Esophagus muscularis mucosa (tissue), 4 donors: ENCODE measurements around the gene TBC1D9.
A peak's percentile ranks its signal among the peaks of the same experiment; 100 is the strongest.

Experiments used
- CTCF ChIP-seq, 3 experiments: fragments of 200-600 bp in 2 of 3; fragments of 450-650 bp in 1 of 3; sonication (generic) in 2 of 3; IDR thresholded peaks; one replicate each; pipeline ENCODE4 v1.5.1; 2017 to 2019; ENCODE audit warnings: antibody characterized with exemption in 3 of 3, mild to moderate bottlenecking in 2 of 3, moderate library complexity in 1 of 3
- EP300 ChIP-seq: sonication (generic); formaldehyde crosslinking; IDR thresholded peaks from one replicate; pipeline ENCODE4 v1.6.1; 2017; ENCODE audit warnings: antibody characterized with exemption
- POLR2A ChIP-seq: fragments of 450-650 bp; IDR thresholded peaks from one replicate; pipeline ENCODE4 v1.6.1; 2017; ENCODE audit warnings: antibody characterized with exemption, moderate library complexity, mild to moderate bottlenecking, low read depth
- POLR2AphosphoS5 ChIP-seq, 2 donors: sonication (generic); formaldehyde crosslinking; IDR thresholded peaks; one replicate each; pipeline ENCODE4 v1.6.1; 2017; ENCODE audit warnings: antibody characterized with exemption in 2 of 2

DNA sequence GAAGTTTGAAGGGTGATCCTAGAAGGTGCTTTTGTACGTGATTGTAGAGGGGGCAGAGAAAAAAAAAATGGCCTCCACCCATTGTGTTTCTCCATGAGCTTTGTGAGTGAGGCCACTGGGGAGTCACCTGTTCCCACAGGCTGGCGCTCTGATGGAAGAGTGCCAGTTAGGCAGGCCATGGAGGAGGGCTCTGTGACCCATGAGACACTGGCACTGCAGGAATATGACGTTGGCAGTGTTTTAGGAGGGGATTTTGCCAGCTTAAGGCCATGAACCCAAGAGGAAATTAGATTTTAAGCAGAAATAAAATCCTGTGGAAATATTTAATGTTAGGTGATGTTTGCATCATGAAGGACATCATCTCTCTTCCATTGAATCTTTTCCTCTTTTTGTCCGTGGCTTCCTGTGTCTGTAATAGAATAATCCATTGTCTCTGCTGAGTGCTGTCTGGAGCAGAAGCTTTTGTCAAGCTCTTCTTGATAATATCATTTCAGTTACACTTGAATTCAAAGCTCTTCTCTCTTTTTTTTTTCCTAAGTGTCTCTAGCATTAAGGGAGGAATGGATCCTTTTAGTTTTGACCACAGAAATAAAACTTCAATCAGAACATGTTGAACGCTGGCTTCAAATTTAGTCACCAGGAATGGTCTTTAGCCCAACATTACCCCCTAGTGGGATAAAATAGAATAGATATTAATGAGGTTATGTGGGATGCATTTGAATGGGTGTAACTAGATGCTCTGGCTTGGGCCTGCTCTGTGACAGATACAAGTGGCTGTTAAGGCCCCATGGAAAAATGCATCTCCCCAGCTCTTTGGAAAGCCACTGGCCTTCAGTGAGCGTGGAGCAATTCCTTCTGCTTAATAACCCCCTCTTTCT, 146.4 kb downstream of the TBC1D9 start:
- TF ChIP-seq CTCF (IDR thresholded peaks at IDR 0.05) (peak; percentile 41 to 54 (median 46)), POLR2AphosphoS5 (IDR thresholded peaks at IDR 0.05) (no peak), POLR2A (no peak), EP300 (no peak)
